ENCODE measurements around the gene NDST1. TPM values are rescaled to one million over a fixed set of nuclear protein-coding genes. Genes with fewer than 3 reads are reported as not detected.

Gene NDST1
- 10 to 100 TPM; 37.6 to 56.0 TPM for total RNA-seq

GRCh38 chr5:150507474-150508276 is at the start of gene NDST1:
NDST1 (plus strand) TSS chr5:150508131; CDS start chr5:150521255, 13,124 bp downstream.
- DNase-seq (peak in 3 of 4 donors; percentile 58 to 81 (median 69)), ATAC-seq (peak; percentile 27)
- Histone ChIP-seq H3K4me1 (peaks cover 100% of the 10 kb centered on the region), H3K27ac (peak within 1 kb of the TSS; percentile 29 to 80 (median 77)), H3K9me3 (no peaks in the 10 kb centered on the region), H3K36me3 (replicated peaks in 1 of 2; ENCODE audit: insufficient read depth in 1 of 2, low read depth in 2 of 2) (no peaks in the 10 kb centered on the region), H3K27me3 (no peaks in the 10 kb centered on the region), H3K4me3 (no peak within 1 kb of the TSS)
- intact Hi-C loops (cut with DNase I) = no loop called here
- 11 to 30% methylated on average over 2 to 16 of the region's 16 CpGs for WGBS, 2 donors
- peak in 1 of 3 donors; percentile 36 for TF ChIP-seq POLR2A (IDR thresholded peaks at IDR 0.05)
- TF ChIP-seq, protein P1, sequence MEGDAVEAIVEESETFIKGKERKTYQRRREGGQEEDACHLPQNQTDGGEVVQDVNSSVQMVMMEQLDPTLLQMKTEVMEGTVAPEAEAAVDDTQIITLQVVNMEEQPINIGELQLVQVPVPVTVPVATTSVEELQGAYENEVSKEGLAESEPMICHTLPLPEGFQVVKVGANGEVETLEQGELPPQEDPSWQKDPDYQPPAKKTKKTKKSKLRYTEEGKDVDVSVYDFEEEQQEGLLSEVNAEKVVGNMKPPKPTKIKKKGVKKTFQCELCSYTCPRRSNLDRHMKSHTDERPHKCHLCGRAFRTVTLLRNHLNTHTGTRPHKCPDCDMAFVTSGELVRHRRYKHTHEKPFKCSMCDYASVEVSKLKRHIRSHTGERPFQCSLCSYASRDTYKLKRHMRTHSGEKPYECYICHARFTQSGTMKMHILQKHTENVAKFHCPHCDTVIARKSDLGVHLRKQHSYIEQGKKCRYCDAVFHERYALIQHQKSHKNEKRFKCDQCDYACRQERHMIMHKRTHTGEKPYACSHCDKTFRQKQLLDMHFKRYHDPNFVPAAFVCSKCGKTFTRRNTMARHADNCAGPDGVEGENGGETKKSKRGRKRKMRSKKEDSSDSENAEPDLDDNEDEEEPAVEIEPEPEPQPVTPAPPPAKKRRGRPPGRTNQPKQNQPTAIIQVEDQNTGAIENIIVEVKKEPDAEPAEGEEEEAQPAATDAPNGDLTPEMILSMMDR (IDR thresholded peaks at IDR 0.05) = no peak

- H3K27me3 ChIP-seq = no peaks in the 10 kb centered on the region
- DNase-seq = peak; percentile 74 to 84 (median 80)
- H3K9me3 ChIP-seq = no peaks in the 10 kb centered on the region
- intact Hi-C loops (cut with DNase I) = loop anchor here (5.0 to 10.0 kb wide), 2 partner anchors 83 to 196 kb away; no protein-coding TSS in a partner anchor
- TF ChIP-seq, protein P1 (IDR thresholded peaks at IDR 0.05) = peak; percentile 82 to 92 (median 89)
- no peak for TF ChIP-seq POLR2A (IDR thresholded peaks at IDR 0.05)
- no peak overlapping the region for H3K27ac ChIP-seq
- 14 to 43% methylated on average over 12 to 36 of the region's 36 CpGs for WGBS, 2 donors
- no peaks in the 10 kb centered on the region for H3K36me3 ChIP-seq (replicated peaks in 1 of 2; ENCODE audit: insufficient read depth in 1 of 2, low read depth in 2 of 2)
- ATAC-seq = peak; percentile 94
- H3K4me1 ChIP-seq = peaks cover 3% of the 10 kb centered on the region
- no peak overlapping the region for H3K4me3 ChIP-seq
Measured at GRCh38 chr5:150458802-150459557, 49.0 kb upstream of the NDST1 start.

- no peak for TF ChIP-seq POLR2A (IDR thresholded peaks at IDR 0.05)
- TF ChIP-seq, protein P1 (IDR thresholded peaks at IDR 0.05) = no peak
- 44 to 83% methylated on average over 2 of the region's 2 CpGs for WGBS, 2 donors
- Histone ChIP-seq H3K36me3 (replicated peaks in 1 of 2; ENCODE audit: insufficient read depth in 1 of 2, low read depth in 2 of 2) (no peaks in the 10 kb centered on the region), H3K4me3 (no peak overlapping the region), H3K9me3 (no peaks in the 10 kb centered on the region), H3K4me1 (peaks cover 7% of the 10 kb centered on the region), H3K27me3 (no peaks in the 10 kb centered on the region), H3K27ac (no peak overlapping the region)
- intact Hi-C loops (cut with DNase I) = loop anchor here (2.0 kb wide), 1 partner anchor 66 kb away; no protein-coding TSS in a partner anchor
- ATAC-seq (no peak), DNase-seq (no peak)
Measured at GRCh38 chr5:150460781-150461180, 47.1 kb upstream of the NDST1 start.

- intact Hi-C loops (cut with DNase I) = loop anchor here (2.0 kb wide), 1 partner anchor 66 kb away; no protein-coding TSS in a partner anchor
- Histone ChIP-seq H3K9me3 (no peaks in the 10 kb centered on the region), H3K4me1 (peaks cover 7% of the 10 kb centered on the region), H3K27me3 (no peaks in the 10 kb centered on the region), H3K4me3 (no peak overlapping the region), H3K27ac (no peak overlapping the region), H3K36me3 (replicated peaks in 1 of 2; ENCODE audit: insufficient read depth in 1 of 2, low read depth in 2 of 2) (no peaks in the 10 kb centered on the region)
- ATAC-seq (no peak), DNase-seq (no peak)
- TF ChIP-seq, protein P1 (IDR thresholded peaks at IDR 0.05) = no peak
- no peak for TF ChIP-seq POLR2A (IDR thresholded peaks at IDR 0.05)
- WGBS, 2 donors = 42 to 63% methylated on average over 2 of the region's 2 CpGs
Measured at GRCh38 chr5:150461231-150461630, 46.7 kb upstream of the NDST1 start.
